GM23338 (cell line): Measurements from ENCODE around the gene HSPB2. TPM values are rescaled to one million over a fixed set of nuclear protein-coding genes. Genes with fewer than 3 reads are reported as not detected.
A peak's percentile ranks its signal among the peaks of the same experiment; 100 is the strongest.

ENCODE experiments used
- ATAC-seq: fragments of 200-7000 bp; cut with Tn5 transposase; 3 replicates; pipeline ENCODE4 v1.9.1; 2020
- DNase-seq: peaks from one replicate; pipeline ENCODE4 v3.0.0-alpha.2; 2015; ENCODE audit warnings: low spot score
- H2AFZ ChIP-seq: fragments of 200-600 bp; sonication (generic); 2 replicates; pipeline ENCODE4 v1.8.0; 2016; ENCODE audit warnings: antibody characterized with exemption, mild to moderate bottlenecking, moderate library complexity
- H3F3A ChIP-seq: fragments of 200-600 bp; sonication (generic); replicated peaks from 2 replicates; pipeline ENCODE4 v1.8.0; 2017; ENCODE audit warnings: antibody characterized with exemption, mixed run types, low read depth
- H3K27ac ChIP-seq: fragments of 200-600 bp; sonication (generic); 2 replicates; pipeline ENCODE4 v1.6.1; 2016; ENCODE audit warnings: low read depth
- H3K27me3 ChIP-seq: fragments of 200-600 bp; sonication (generic); 2 replicates; pipeline ENCODE4 v1.8.0; 2016; ENCODE audit warnings: mild to moderate bottlenecking, mixed run types, moderate library complexity; ENCODE audit not compliant: insufficient read depth
- H3K36me3 ChIP-seq: fragments of 200-600 bp; sonication (generic); 2 replicates; pipeline ENCODE4 v1.8.0; 2016; ENCODE audit warnings: mild to moderate bottlenecking; ENCODE audit not compliant: insufficient read depth
- H3K4me1 ChIP-seq: fragments of 200-600 bp; sonication (generic); 2 replicates; pipeline ENCODE4 v1.8.0; 2016; ENCODE audit warnings: mild to moderate bottlenecking, moderate library complexity; ENCODE audit not compliant: insufficient read depth
- H3K4me2 ChIP-seq: fragments of 200-600 bp; sonication (generic); 2 replicates; pipeline ENCODE4 v1.7.1; 2017; ENCODE audit warnings: mixed run types
- H3K4me3 ChIP-seq: fragments of 200-600 bp; sonication (generic); 2 replicates; pipeline ENCODE4 v1.6.1; 2016; ENCODE audit warnings: mixed run types
- H3K79me2 ChIP-seq: fragments of 200-600 bp; sonication (generic); replicated peaks from 2 replicates; pipeline ENCODE4 v1.8.0; 2017; ENCODE audit warnings: mild to moderate bottlenecking; ENCODE audit not compliant: insufficient read depth
- H3K9me2 ChIP-seq: fragments of 200-600 bp; sonication (generic); 2 replicates; pipeline ENCODE4 v1.8.0; 2017; ENCODE audit not compliant: insufficient read depth
- H4K20me1 ChIP-seq: fragments of 200-600 bp; sonication (generic); replicated peaks from 2 replicates; pipeline ENCODE4 v1.8.0; 2017; ENCODE audit warnings: mild to moderate bottlenecking; ENCODE audit not compliant: insufficient read depth
- H3K27ac Mint-ChIP-seq: 2 replicates; pipeline ENCODE4 v1.8.0; 2020; ENCODE audit warnings: inconsistent platforms, mild to moderate bottlenecking, moderate library complexity, mixed read lengths
- H3K27me3 Mint-ChIP-seq: 3 replicates; pipeline ENCODE4 v1.8.0; 2022; ENCODE audit warnings: low read depth, mild to moderate bottlenecking, moderate library complexity, mixed read lengths, inconsistent platforms; ENCODE audit not compliant: insufficient read depth, poor library complexity
- H3K36me3 Mint-ChIP-seq: 3 replicates; pipeline ENCODE4 v1.8.0; 2021; ENCODE audit warnings: low read depth, mild to moderate bottlenecking, inconsistent platforms, moderate library complexity, mixed read lengths
- H3K4me1 Mint-ChIP-seq: 3 replicates; pipeline ENCODE4 v1.8.0; 2020; ENCODE audit warnings: mild to moderate bottlenecking, inconsistent platforms, mixed read lengths
- H3K4me3 Mint-ChIP-seq: 3 replicates; pipeline ENCODE4 v1.8.0; 2021; ENCODE audit warnings: moderate library complexity, mild to moderate bottlenecking, inconsistent platforms, mixed read lengths
- H3K9me3 Mint-ChIP-seq: 3 replicates; pipeline ENCODE4 v1.8.0; 2020; ENCODE audit warnings: moderate library complexity, mild to moderate bottlenecking, inconsistent platforms, mixed read lengths
- CREB1 ChIP-seq: fragments of 250-450 bp; sonication (Bioruptor Pico); IDR thresholded peaks from 2 replicates; pipeline ENCODE4 v1.5.0; 2020; ENCODE audit warnings: low read depth, mild to moderate bottlenecking, moderate library complexity
- EZH2 ChIP-seq: fragments of 200-600 bp; sonication (generic); IDR thresholded peaks from one replicate; pipeline ENCODE4 v1.8.0; 2017; ENCODE audit warnings: antibody characterized with exemption, mild to moderate bottlenecking, low read depth; ENCODE audit not compliant: unreplicated experiment
- JUNB ChIP-seq: IDR thresholded peaks from one replicate; pipeline ENCODE4 v1.6.1; 2016; ENCODE audit warnings: antibody characterized with exemption; ENCODE audit not compliant: unreplicated experiment
- NANOG ChIP-seq: IDR thresholded peaks from 2 replicates; pipeline ENCODE4 v1.6.1; 2016; ENCODE audit warnings: antibody characterized with exemption, borderline replicate concordance
- STAT1 ChIP-seq: IDR thresholded peaks from one replicate; pipeline ENCODE4 v1.6.1; 2016; ENCODE audit warnings: antibody characterized with exemption; ENCODE audit not compliant: unreplicated experiment
- ZNF114 ChIP-seq: fragments of 250-450 bp; sonication (Bioruptor Pico); IDR thresholded peaks from 2 replicates; pipeline ENCODE4 v1.5.0; 2020; ENCODE audit warnings: mild to moderate bottlenecking, moderate library complexity
- ZNF331 ChIP-seq: fragments of 250-450 bp; sonication (Bioruptor Pico); IDR thresholded peaks from 2 replicates; pipeline ENCODE4 v1.5.0; 2020; ENCODE audit warnings: low read depth, mild to moderate bottlenecking, moderate library complexity
- ZNF462 ChIP-seq: fragments of 250-450 bp; sonication (Bioruptor Pico); IDR thresholded peaks from 2 replicates; pipeline ENCODE4 v1.5.0; 2020; ENCODE audit warnings: mild to moderate bottlenecking, moderate library complexity
- polyA plus RNA-seq: library from polyadenylated mRNA; unstranded; fragments of >200 nt; fragmentation: Nextera tagmentation; extraction: Ambion mirVana; gene quantifications from 2 replicates; pipeline ENCODE4 v1.2.1, GENCODE V29; 2016
- total RNA-seq: library from RNA; depleted of rRNA; stranded (reverse); fragments of >200 nt; shearing (Covaris generic); gene quantifications from 2 replicates; pipeline ENCODE4 v1.2.3, GENCODE V29; 2014
- TF ChIP-seq, protein P1 (sequence below): IDR thresholded peaks from 2 replicates; pipeline ENCODE4 v1.6.1; 2016; ENCODE audit warnings: antibody characterized with exemption

HSPB2 gene
- total and polyA plus RNA-seq, 2 experiments from 2014 or later = 1.0 to 2.6 TPM

- Histone ChIP-seq H3K4me3 (no peak overlapping the region), H3K79me2 (no peaks in the 10 kb centered on the region), H3K36me3 (no peaks in the 10 kb centered on the region), H3K4me1 (peaks cover 27% of the 10 kb centered on the region), H3K4me2 (no peak overlapping the region), H4K20me1 (no peaks in the 10 kb centered on the region), H3F3A (no peaks in the 10 kb centered on the region; the same call in 1 of the 2 replicates), H2AFZ (no peak overlapping the region; the same call in 1 of the 2 replicates), H3K27me3 (no peaks in the 10 kb centered on the region), H3K9me2 (no peaks in the 10 kb centered on the region), H3K27ac (no peak overlapping the region)
- DNase-seq (no peak), ATAC-seq (no peak)
- H3K27ac Mint-ChIP-seq = no peak overlapping the region; the same call in 1 of the 2 replicates
- H3K27me3 Mint-ChIP-seq = peaks cover 3% of the 10 kb centered on the region
- no peak for TF ChIP-seq ZNF462 (CRISPR knock-in tag)
- no peak for TF ChIP-seq ZNF114 (CRISPR knock-in tag)
- no peaks in the 10 kb centered on the region for H3K36me3 Mint-ChIP-seq
- H3K4me1 Mint-ChIP-seq = peaks cover 41% of the 10 kb centered on the region
- H3K4me3 Mint-ChIP-seq = no peak overlapping the region
- peaks cover 3% of the 10 kb centered on the region; the same call in 1 of the 3 replicates for H3K9me3 Mint-ChIP-seq
These were observed 10.3 kb downstream of the HSPB2 start for GRCh38 chr11:111922803-111923202.

DNA sequence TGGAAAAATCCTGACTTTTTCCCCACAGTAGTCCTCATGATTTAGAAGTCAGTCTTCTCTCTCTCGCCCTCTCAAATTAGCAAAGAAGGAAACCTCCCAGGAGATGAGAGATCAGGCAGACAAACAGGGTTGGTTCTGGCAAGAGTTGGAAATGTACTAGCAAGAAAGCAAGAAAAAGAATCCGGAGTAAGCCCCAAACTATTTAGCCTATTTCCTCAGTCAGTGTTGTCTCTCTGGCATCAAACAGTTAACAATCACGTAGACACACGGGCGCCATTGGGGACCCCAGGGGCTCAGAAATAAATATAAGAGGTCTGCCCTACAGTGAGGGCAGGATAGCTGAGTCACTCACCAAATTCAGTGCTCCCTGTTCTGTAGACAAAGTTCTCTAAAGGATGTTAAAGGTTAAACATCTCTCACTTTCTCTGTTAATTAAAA lies 10.8 kb downstream of the HSPB2 start:
- Histone ChIP-seq H3K4me1 (peaks cover 21% of the 10 kb centered on the region), H4K20me1 (no peaks in the 10 kb centered on the region), H3K79me2 (no peaks in the 10 kb centered on the region), H3K4me2 (no peak overlapping the region), H3K9me2 (no peaks in the 10 kb centered on the region), H3K4me3 (no peak overlapping the region), H2AFZ (peak overlapping the region; percentile 67; the same call in 1 of the 2 replicates), H3F3A (no peaks in the 10 kb centered on the region; the same call in 1 of the 2 replicates), H3K36me3 (no peaks in the 10 kb centered on the region), H3K27me3 (no peaks in the 10 kb centered on the region), H3K27ac (0 out of 2 replicates have a peak overlapping the region, but pooled peaks have one; percentile 35)
- no peak overlapping the region for H3K4me3 Mint-ChIP-seq
- peaks cover 35% of the 10 kb centered on the region for H3K4me1 Mint-ChIP-seq
- no peaks in the 10 kb centered on the region for H3K36me3 Mint-ChIP-seq
- peaks cover 3% of the 10 kb centered on the region for H3K27me3 Mint-ChIP-seq
- DNase-seq (no peak), ATAC-seq (no peak)
- H3K27ac Mint-ChIP-seq = peak overlapping the region; percentile 57
- H3K9me3 Mint-ChIP-seq = peaks cover 3% of the 10 kb centered on the region; the same call in 1 of the 3 replicates
- TF ChIP-seq, protein P1, sequence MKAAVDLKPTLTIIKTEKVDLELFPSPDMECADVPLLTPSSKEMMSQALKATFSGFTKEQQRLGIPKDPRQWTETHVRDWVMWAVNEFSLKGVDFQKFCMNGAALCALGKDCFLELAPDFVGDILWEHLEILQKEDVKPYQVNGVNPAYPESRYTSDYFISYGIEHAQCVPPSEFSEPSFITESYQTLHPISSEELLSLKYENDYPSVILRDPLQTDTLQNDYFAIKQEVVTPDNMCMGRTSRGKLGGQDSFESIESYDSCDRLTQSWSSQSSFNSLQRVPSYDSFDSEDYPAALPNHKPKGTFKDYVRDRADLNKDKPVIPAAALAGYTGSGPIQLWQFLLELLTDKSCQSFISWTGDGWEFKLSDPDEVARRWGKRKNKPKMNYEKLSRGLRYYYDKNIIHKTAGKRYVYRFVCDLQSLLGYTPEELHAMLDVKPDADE = no peak
- TF ChIP-seq ZNF331 (CRISPR knock-in tag) = no peak
- TF ChIP-seq JUNB = no peak
- TF ChIP-seq CREB1 (CRISPR knock-in tag) = no peak
- TF ChIP-seq STAT1 = no peak
- TF ChIP-seq EZH2 = no peak
- no peak for TF ChIP-seq NANOG
